ENCODE data around the gene NCR1.
"Not testable (repeated sequence)": the region's sequence is repeated elsewhere in the genome, so short reads cannot be mapped to it uniquely, and the experiment has no call there.

NCR1 gene

DNA sequence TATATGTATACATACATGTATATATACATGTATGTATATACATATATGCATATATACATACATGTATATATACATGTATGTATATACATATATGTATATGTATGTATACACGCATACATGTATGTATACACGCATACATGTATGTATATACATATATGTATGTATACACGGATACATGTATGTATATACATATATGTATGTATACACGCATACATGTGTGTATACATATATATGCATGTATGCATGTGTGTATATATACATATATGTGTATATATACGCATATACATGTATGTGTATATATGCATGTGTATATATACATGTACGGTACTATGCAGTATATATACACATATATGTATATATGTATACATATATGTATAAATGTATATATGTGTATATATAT is 2.6 kb upstream of the NCR1 start:
- Histone ChIP-seq H2AK5ac (ENCODE audit: low read depth, low read length) (no peak overlapping the region), H3K14ac (ENCODE audit: low read length) (no peak overlapping the region), H3K27ac (replicated peaks; ENCODE audit: low read length) (no peak overlapping the region), H3K9ac (ENCODE audit: low read depth, low read length, poor library complexity) (no peak overlapping the region), H2BK5ac (ENCODE audit: low read length) (no peak overlapping the region), H4K91ac (ENCODE audit: low read depth, low read length, poor library complexity) (no peak overlapping the region), H2AFZ (ENCODE audit: low read length) (no peak overlapping the region), H3K27me3 (ENCODE audit: control insufficient read depth in 3 of 3, insufficient read depth in 3 of 3, low read depth in 1 of 3, low read length in 3 of 3) (no peaks in the 10 kb centered on the region), H3K4me3 (ENCODE audit: low read length in 2 of 2) (no peak overlapping the region), H2BK15ac (ENCODE audit: low read length) (no peak overlapping the region), H2BK120ac (ENCODE audit: low read depth, low read length) (no peak overlapping the region), H3K4ac (ENCODE audit: low read length) (no peak overlapping the region), H3K79me1 (ENCODE audit: low read depth, low read length) (no peaks in the 10 kb centered on the region), H3K23ac (ENCODE audit: low read depth, low read length, poor library complexity) (no peak overlapping the region), H3K9me3 (replicated peaks in 1 of 2; ENCODE audit: control insufficient read depth in 2 of 2, insufficient read depth in 1 of 2, low read depth in 1 of 2, low read length in 2 of 2) (no peaks in the 10 kb centered on the region), H3K4me1 (ENCODE audit: control insufficient read depth in 2 of 2, insufficient read depth in 1 of 2, low read depth in 1 of 2, low read length in 2 of 2) (peaks cover 0 to 3% of the 10 kb centered on the region in 2 donors), H4K8ac (ENCODE audit: low read depth, low read length) (no peak overlapping the region), H2BK12ac (ENCODE audit: low read length) (no peak overlapping the region), H3K36me3 (replicated peaks in 1 of 2; ENCODE audit: control insufficient read depth in 2 of 2, insufficient read depth in 2 of 2, low read length in 2 of 2) (no peaks in the 10 kb centered on the region), H3K18ac (ENCODE audit: low read length) (no peak overlapping the region), H3K4me2 (ENCODE audit: insufficient read depth, low read length, poor library complexity, severe bottlenecking) (no peak overlapping the region)
- no peak for DNase-seq (ENCODE audit: low spot score)
- WGBS, 2 donors (ENCODE audit: extremely low coverage in 2 of 2, insufficient read length in 2 of 2, insufficient replicate concordance in 1 of 2): no CpG with 5 or more reads among the region's 6 CpGs

DNA sequence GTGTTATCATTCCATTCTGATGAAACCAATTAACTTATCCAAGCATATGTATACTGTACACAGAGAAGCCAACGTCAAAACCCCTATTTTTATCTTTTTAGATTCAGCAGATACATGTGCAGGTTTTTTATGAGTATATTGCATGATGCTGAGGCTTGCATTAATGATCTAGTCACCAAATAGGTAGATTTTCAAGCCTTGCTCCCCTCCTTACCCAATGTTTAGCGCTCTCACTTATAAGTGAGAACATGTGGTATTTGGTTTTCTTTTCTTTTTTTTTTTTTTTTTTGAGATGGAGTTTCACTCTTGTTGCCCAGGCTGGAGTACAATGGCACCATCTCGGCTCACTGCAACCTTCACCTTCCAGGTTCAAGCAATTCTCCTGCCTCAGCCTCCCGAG is 1.7 kb upstream of the NCR1 start:
- H3K18ac ChIP-seq (ENCODE audit: low read length); H3K9ac ChIP-seq (ENCODE audit: low read depth, low read length, poor library complexity); H3K4me1 ChIP-seq (ENCODE audit: control insufficient read depth in 2 of 2, insufficient read depth in 1 of 2, low read depth in 1 of 2, low read length in 2 of 2); H3K23ac ChIP-seq (ENCODE audit: low read depth, low read length, poor library complexity); H3K36me3 ChIP-seq (replicated peaks in 1 of 2; ENCODE audit: control insufficient read depth in 2 of 2, insufficient read depth in 2 of 2, low read length in 2 of 2); H4K8ac ChIP-seq (ENCODE audit: low read depth, low read length); H3K27ac ChIP-seq (replicated peaks; ENCODE audit: low read length); H2AK5ac ChIP-seq (ENCODE audit: low read depth, low read length); H3K4me2 ChIP-seq (ENCODE audit: insufficient read depth, low read length, poor library complexity, severe bottlenecking); H4K91ac ChIP-seq (ENCODE audit: low read depth, low read length, poor library complexity); H3K9me3 ChIP-seq (replicated peaks in 1 of 2; ENCODE audit: control insufficient read depth in 2 of 2, insufficient read depth in 1 of 2, low read depth in 1 of 2, low read length in 2 of 2); DNase-seq (ENCODE audit: low spot score); H3K4ac ChIP-seq (ENCODE audit: low read length); H3K27me3 ChIP-seq (ENCODE audit: control insufficient read depth in 3 of 3, insufficient read depth in 3 of 3, low read depth in 1 of 3, low read length in 3 of 3); H2BK120ac ChIP-seq (ENCODE audit: low read depth, low read length); H2BK12ac ChIP-seq (ENCODE audit: low read length); H3K14ac ChIP-seq (ENCODE audit: low read length); H2AFZ ChIP-seq (ENCODE audit: low read length); H2BK5ac ChIP-seq (ENCODE audit: low read length); H2BK15ac ChIP-seq (ENCODE audit: low read length); H3K79me1 ChIP-seq (ENCODE audit: low read depth, low read length); H3K4me3 ChIP-seq (ENCODE audit: low read length in 2 of 2): not testable (repeated sequence)
- no CpG with 5 or more reads among the region's 4 CpGs for WGBS, 2 donors (ENCODE audit: extremely low coverage in 2 of 2, insufficient read length in 2 of 2, insufficient replicate concordance in 1 of 2)

DNA sequence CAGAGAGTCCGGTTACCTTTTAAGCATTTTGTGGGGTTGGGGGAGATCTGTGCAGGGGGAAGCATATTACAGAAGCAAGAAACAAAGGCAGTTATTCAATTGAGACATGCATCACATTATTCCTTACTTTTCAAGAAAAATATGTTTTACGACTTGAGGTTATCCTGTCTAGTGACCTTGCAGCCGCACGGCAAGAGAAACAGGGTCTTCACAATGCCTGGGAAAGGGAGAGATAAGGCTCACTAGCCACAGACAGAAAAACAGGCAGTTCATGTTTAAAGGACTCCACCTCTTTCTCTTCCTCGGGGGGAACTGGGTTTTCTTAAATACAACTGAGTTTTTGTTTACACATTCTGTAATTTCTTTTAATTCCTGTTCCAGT is 536 bp upstream of the NCR1 start:
- Histone ChIP-seq H3K27ac (replicated peaks; ENCODE audit: low read length) (no peak overlapping the region), H3K14ac (ENCODE audit: low read length) (no peak overlapping the region), H3K4me1 (ENCODE audit: control insufficient read depth in 2 of 2, insufficient read depth in 1 of 2, low read depth in 1 of 2, low read length in 2 of 2) (peaks cover 0 to 3% of the 10 kb centered on the region in 2 donors), H2BK15ac (ENCODE audit: low read length) (no peak overlapping the region), H4K91ac (ENCODE audit: low read depth, low read length, poor library complexity) (no peak overlapping the region), H3K4ac (ENCODE audit: low read length) (no peak overlapping the region), H2AFZ (ENCODE audit: low read length) (peak overlapping the region; percentile 64), H3K4me3 (ENCODE audit: low read length in 2 of 2) (no peak overlapping the region), H3K27me3 (ENCODE audit: control insufficient read depth in 3 of 3, insufficient read depth in 3 of 3, low read depth in 1 of 3, low read length in 3 of 3) (no peaks in the 10 kb centered on the region), H3K18ac (ENCODE audit: low read length) (no peak overlapping the region), H2BK5ac (ENCODE audit: low read length) (no peak overlapping the region), H2AK5ac (ENCODE audit: low read depth, low read length) (no peak overlapping the region), H2BK12ac (ENCODE audit: low read length) (no peak overlapping the region), H3K23ac (ENCODE audit: low read depth, low read length, poor library complexity) (no peak overlapping the region), H3K79me1 (ENCODE audit: low read depth, low read length) (no peaks in the 10 kb centered on the region), H3K36me3 (replicated peaks in 1 of 2; ENCODE audit: control insufficient read depth in 2 of 2, insufficient read depth in 2 of 2, low read length in 2 of 2) (no peaks in the 10 kb centered on the region), H3K9ac (ENCODE audit: low read depth, low read length, poor library complexity) (no peak overlapping the region), H3K9me3 (replicated peaks in 1 of 2; ENCODE audit: control insufficient read depth in 2 of 2, insufficient read depth in 1 of 2, low read depth in 1 of 2, low read length in 2 of 2) (peaks cover 0 to 4% of the 10 kb centered on the region in 2 donors), H3K4me2 (ENCODE audit: insufficient read depth, low read length, poor library complexity, severe bottlenecking) (no peak overlapping the region), H4K8ac (ENCODE audit: low read depth, low read length) (no peak overlapping the region), H2BK120ac (ENCODE audit: low read depth, low read length) (no peak overlapping the region)
- WGBS, 2 donors (ENCODE audit: extremely low coverage in 2 of 2, insufficient read length in 2 of 2, insufficient replicate concordance in 1 of 2): no CpG with 5 or more reads among the region's 5 CpGs
- DNase-seq (ENCODE audit: low spot score): no peak

DNA sequence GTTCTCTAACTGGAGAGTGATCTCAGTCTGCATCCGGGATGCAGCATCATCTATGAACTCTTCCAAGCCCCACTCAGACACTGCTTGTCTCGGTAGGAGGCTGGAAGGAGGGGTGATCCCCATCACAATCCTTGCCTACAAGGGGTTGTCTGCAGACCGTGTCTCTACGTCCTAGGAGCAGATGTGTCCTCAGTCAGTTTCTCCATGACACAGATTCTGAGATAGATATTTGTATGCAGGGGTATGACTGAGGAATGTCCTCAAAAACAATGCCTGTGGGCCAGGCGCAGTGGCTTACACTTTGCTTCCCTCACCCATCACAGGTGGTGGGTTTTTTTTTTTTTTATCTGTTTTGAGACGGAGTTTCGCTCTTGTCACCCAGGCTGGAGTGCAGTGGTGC is 871 bp downstream of the NCR1 start:
- H3K18ac ChIP-seq (ENCODE audit: low read length): no peak overlapping the region
- H2BK5ac ChIP-seq (ENCODE audit: low read length): no peak overlapping the region
- no peak overlapping the region for H3K9ac ChIP-seq (ENCODE audit: low read depth, low read length, poor library complexity)
- no peak overlapping the region for H2BK120ac ChIP-seq (ENCODE audit: low read depth, low read length)
- WGBS, 2 donors (ENCODE audit: extremely low coverage in 2 of 2, insufficient read length in 2 of 2, insufficient replicate concordance in 1 of 2): no CpG with 5 or more reads among the region's 7 CpGs
- no peak for DNase-seq (ENCODE audit: low spot score)
- H4K8ac ChIP-seq (ENCODE audit: low read depth, low read length): no peak overlapping the region
- H2AK5ac ChIP-seq (ENCODE audit: low read depth, low read length): no peak overlapping the region
- no peak overlapping the region for H2BK12ac ChIP-seq (ENCODE audit: low read length)
- peaks cover 0 to 4% of the 10 kb centered on the region in 2 donors for H3K9me3 ChIP-seq (replicated peaks in 1 of 2; ENCODE audit: control insufficient read depth in 2 of 2, insufficient read depth in 1 of 2, low read depth in 1 of 2, low read length in 2 of 2)
- no peaks in the 10 kb centered on the region for H3K36me3 ChIP-seq (replicated peaks in 1 of 2; ENCODE audit: control insufficient read depth in 2 of 2, insufficient read depth in 2 of 2, low read length in 2 of 2)
- no peak overlapping the region for H3K4me2 ChIP-seq (ENCODE audit: insufficient read depth, low read length, poor library complexity, severe bottlenecking)
- no peak overlapping the region for H3K23ac ChIP-seq (ENCODE audit: low read depth, low read length, poor library complexity)
- no peaks in the 10 kb centered on the region for H3K79me1 ChIP-seq (ENCODE audit: low read depth, low read length)
- no peak overlapping the region for H3K14ac ChIP-seq (ENCODE audit: low read length)
- H4K91ac ChIP-seq (ENCODE audit: low read depth, low read length, poor library complexity): no peak overlapping the region
- peak overlapping the region; percentile 64 for H2AFZ ChIP-seq (ENCODE audit: low read length)
- H2BK15ac ChIP-seq (ENCODE audit: low read length): no peak overlapping the region
- no peaks in the 10 kb centered on the region for H3K27me3 ChIP-seq (ENCODE audit: control insufficient read depth in 3 of 3, insufficient read depth in 3 of 3, low read depth in 1 of 3, low read length in 3 of 3)
- peaks cover 0 to 3% of the 10 kb centered on the region in 2 donors for H3K4me1 ChIP-seq (ENCODE audit: control insufficient read depth in 2 of 2, insufficient read depth in 1 of 2, low read depth in 1 of 2, low read length in 2 of 2)
- no peak overlapping the region for H3K27ac ChIP-seq (replicated peaks; ENCODE audit: low read length)
- no peak overlapping the region for H3K4me3 ChIP-seq (ENCODE audit: low read length in 2 of 2)
- H3K4ac ChIP-seq (ENCODE audit: low read length): no peak overlapping the region

Data from neuronal stem cell (in vitro differentiated cells).